HG03108 (cell line): Measurements from ENCODE around the gene SGK1.
"Not testable (repeated sequence)": the region's sequence is repeated elsewhere in the genome, so short reads cannot be mapped to it uniquely, and the experiment has no call there.

ENCODE experiments used
- ATAC-seq: cut with Tn5 transposase; IDR thresholded peaks from one replicate; pipeline ENCODE4 v1.9.1; 2021; ENCODE audit warnings: moderate library complexity; ENCODE audit not compliant: unreplicated experiment

The SGK1 gene

GRCh38 chr6:134193536-134194498, 124.1 kb downstream of the SGK1 start:
- ATAC-seq: no peak

GRCh38 chr6:134192609-134193008, 125.3 kb downstream of the SGK1 start:
- not testable (repeated sequence) for ATAC-seq

GRCh38 chr6:134190883-134191282, 127.0 kb downstream of the SGK1 start:
- no peak for ATAC-seq

- no peak for ATAC-seq
Measured at GRCh38 chr6:134187751-134188150, 130.2 kb downstream of the SGK1 start.

GRCh38 chr6:134187154-134187553, 130.8 kb downstream of the SGK1 start:
- no peak for ATAC-seq

GRCh38 chr6:134186355-134186754, 131.6 kb downstream of the SGK1 start:
- no peak for ATAC-seq

- no peak for ATAC-seq
Measured at GRCh38 chr6:134185277-134185676, 132.6 kb downstream of the SGK1 start.

GRCh38 chr6:134183844-134184243, 134.1 kb downstream of the SGK1 start:
- no peak for ATAC-seq

- ATAC-seq: no peak
Measured at GRCh38 chr6:134182528-134182927, 135.4 kb downstream of the SGK1 start.

- ATAC-seq: not testable (repeated sequence)
Measured at GRCh38 chr6:134181726-134182125, 136.2 kb downstream of the SGK1 start.

- not testable (repeated sequence) for ATAC-seq
Measured at GRCh38 chr6:134181251-134181650, 136.7 kb downstream of the SGK1 start.

GRCh38 chr6:134180540-134180939, 137.4 kb downstream of the SGK1 start:
- not testable (repeated sequence) for ATAC-seq

- ATAC-seq: no peak
Measured at GRCh38 chr6:134178161-134179044, 139.5 kb downstream of the SGK1 start.

GRCh38 chr6:134177753-134178160, 140.2 kb downstream of the SGK1 start:
- ATAC-seq: no peak

GRCh38 chr6:134177236-134177635, 140.7 kb downstream of the SGK1 start:
- no peak for ATAC-seq

- no peak for ATAC-seq
Measured at GRCh38 chr6:134176264-134176975, 141.5 kb downstream of the SGK1 start.

GRCh38 chr6:134175532-134176263, 142.2 kb downstream of the SGK1 start:
- ATAC-seq: peak; percentile 8

GRCh38 chr6:134174672-134175531, 143.0 kb downstream of the SGK1 start:
- ATAC-seq: peak; percentile 74

GRCh38 chr6:134173936-134174671, 143.8 kb downstream of the SGK1 start:
- peak; percentile 19 for ATAC-seq
